ENCODE results near the gene RRAGD. TPM values are rescaled to one million over a fixed set of nuclear protein-coding genes. Genes with fewer than 3 reads are reported as not detected.

The RRAGD gene
- total and polyA plus RNA-seq, 2 experiments from 2014 or later: 7.0 to 20.1 TPM

DNA sequence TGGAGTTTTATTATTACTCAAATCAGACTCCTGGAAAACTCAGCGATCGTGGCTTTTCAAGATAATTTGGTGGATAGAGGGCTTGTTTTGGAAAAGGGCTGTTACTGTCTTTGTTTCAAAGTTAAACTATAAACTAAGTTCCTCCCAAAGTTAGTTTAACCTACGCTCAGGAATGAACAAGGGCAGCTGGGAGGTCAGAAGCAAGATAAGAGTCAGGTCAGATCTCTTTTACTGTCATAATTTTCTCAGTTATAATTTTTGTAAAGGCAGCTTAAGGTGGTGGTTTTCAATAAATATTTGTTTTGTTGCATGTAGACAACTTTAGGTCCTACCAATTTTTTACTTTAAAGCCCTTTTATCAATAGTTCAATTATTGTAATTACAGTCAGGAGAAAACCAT, 87.8 kb downstream of the RRAGD start:
- no peaks in the 10 kb centered on the region for H3F3A ChIP-seq (replicated peaks; ENCODE audit: low read depth)
- H3K9me2 ChIP-seq (ENCODE audit: insufficient read depth): no peaks in the 10 kb centered on the region
- Mint-ChIP-seq H3K4me1 (peaks cover 8% of the 10 kb centered on the region), H3K27ac (no peak overlapping the region), H3K4me3 (no peak overlapping the region), H3K9me3 (peaks cover 29% of the 10 kb centered on the region), H3K27me3 (ENCODE audit: insufficient read depth, low read depth, poor library complexity) (no peaks in the 10 kb centered on the region), H3K36me3 (ENCODE audit: low read depth) (peaks cover 24% of the 10 kb centered on the region)
- no peak for DNase-seq (ENCODE audit: low spot score)
- H2AFZ ChIP-seq: no peak overlapping the region
- H3K27ac ChIP-seq (ENCODE audit: low read depth): no peak overlapping the region
- H4K20me1 ChIP-seq (replicated peaks; ENCODE audit: insufficient read depth): no peaks in the 10 kb centered on the region
- H3K79me2 ChIP-seq (replicated peaks; ENCODE audit: insufficient read depth): no peaks in the 10 kb centered on the region
- no peak overlapping the region for H3K4me2 ChIP-seq
- no peak for TF ChIP-seq EZH2 (IDR thresholded peaks at IDR 0.05; ENCODE audit: low read depth, unreplicated experiment)
- TF ChIP-seq ZNF331 (CRISPR knock-in tag; IDR thresholded peaks at IDR 0.05; ENCODE audit: low read depth): no peak
- no peak for TF ChIP-seq POLR2AphosphoS5 (IDR thresholded peaks at IDR 0.05; ENCODE audit: low read depth)
- no peak for TF ChIP-seq ZNF114 (CRISPR knock-in tag; IDR thresholded peaks at IDR 0.05)
- TF ChIP-seq, protein P1, sequence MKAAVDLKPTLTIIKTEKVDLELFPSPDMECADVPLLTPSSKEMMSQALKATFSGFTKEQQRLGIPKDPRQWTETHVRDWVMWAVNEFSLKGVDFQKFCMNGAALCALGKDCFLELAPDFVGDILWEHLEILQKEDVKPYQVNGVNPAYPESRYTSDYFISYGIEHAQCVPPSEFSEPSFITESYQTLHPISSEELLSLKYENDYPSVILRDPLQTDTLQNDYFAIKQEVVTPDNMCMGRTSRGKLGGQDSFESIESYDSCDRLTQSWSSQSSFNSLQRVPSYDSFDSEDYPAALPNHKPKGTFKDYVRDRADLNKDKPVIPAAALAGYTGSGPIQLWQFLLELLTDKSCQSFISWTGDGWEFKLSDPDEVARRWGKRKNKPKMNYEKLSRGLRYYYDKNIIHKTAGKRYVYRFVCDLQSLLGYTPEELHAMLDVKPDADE (IDR thresholded peaks at IDR 0.05): no peak
- no peak for TF ChIP-seq NANOG (IDR thresholded peaks at IDR 0.05; ENCODE audit: borderline replicate concordance)
- no peak for TF ChIP-seq EZH2phosphoT487 (IDR thresholded peaks at IDR 0.05; ENCODE audit: unreplicated experiment)
- no peak for TF ChIP-seq JUNB (IDR thresholded peaks at IDR 0.05; ENCODE audit: unreplicated experiment)
- no peak for TF ChIP-seq CREB1 (CRISPR knock-in tag; IDR thresholded peaks at IDR 0.05; ENCODE audit: low read depth)
- no peak overlapping the region for H3K4me3 ChIP-seq
- H3K36me3 ChIP-seq (ENCODE audit: insufficient read depth): peaks cover 3% of the 10 kb centered on the region; the same call in 1 of the 2 replicates
- no peak for ATAC-seq
- no peaks in the 10 kb centered on the region for H3K4me1 ChIP-seq (ENCODE audit: insufficient read depth)
- no peaks in the 10 kb centered on the region for H3K27me3 ChIP-seq (ENCODE audit: insufficient read depth)

DNA sequence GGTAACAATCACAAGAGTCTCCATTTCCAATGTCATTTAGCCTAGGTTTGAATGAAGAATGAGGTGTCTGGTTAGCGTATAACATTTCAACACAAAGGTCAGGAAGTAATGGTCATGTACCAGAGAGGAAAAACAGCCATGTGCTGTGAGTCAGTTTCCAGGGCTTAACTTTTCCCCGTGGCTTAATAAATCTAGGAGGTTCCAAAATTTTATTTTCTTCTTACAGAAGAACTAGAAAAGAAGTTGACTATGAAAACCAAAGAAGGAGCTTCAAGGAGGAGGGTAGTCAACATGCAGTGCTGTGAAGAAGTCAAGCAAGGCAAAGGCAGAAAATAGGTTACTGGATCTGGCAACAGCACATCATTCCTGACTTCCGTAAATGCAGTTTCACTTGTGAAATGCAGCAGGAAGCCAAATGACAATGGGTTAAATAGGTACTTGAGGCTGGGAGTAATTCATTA, 88.5 kb downstream of the RRAGD start:
- Mint-ChIP-seq H3K27ac (no peak overlapping the region), H3K9me3 (peaks cover 32% of the 10 kb centered on the region), H3K27me3 (ENCODE audit: insufficient read depth, low read depth, poor library complexity) (no peaks in the 10 kb centered on the region), H3K4me1 (peaks cover 8% of the 10 kb centered on the region), H3K36me3 (ENCODE audit: low read depth) (peaks cover 27% of the 10 kb centered on the region), H3K4me3 (no peak overlapping the region)
- no peaks in the 10 kb centered on the region for H4K20me1 ChIP-seq (replicated peaks; ENCODE audit: insufficient read depth)
- H3K4me1 ChIP-seq (ENCODE audit: insufficient read depth): no peaks in the 10 kb centered on the region
- peak; percentile 32 for DNase-seq (ENCODE audit: low spot score)
- no peak overlapping the region for H3K4me3 ChIP-seq
- H2AFZ ChIP-seq: 0 out of 2 replicates have a peak overlapping the region, but pooled peaks have one; percentile 34
- H3F3A ChIP-seq (replicated peaks; ENCODE audit: low read depth): no peaks in the 10 kb centered on the region
- H3K36me3 ChIP-seq (ENCODE audit: insufficient read depth): peaks cover 5% of the 10 kb centered on the region; the same call in 1 of the 2 replicates
- H3K9me2 ChIP-seq (ENCODE audit: insufficient read depth): no peaks in the 10 kb centered on the region
- no peak for ATAC-seq
- no peaks in the 10 kb centered on the region for H3K79me2 ChIP-seq (replicated peaks; ENCODE audit: insufficient read depth)
- H3K27me3 ChIP-seq (ENCODE audit: insufficient read depth): no peaks in the 10 kb centered on the region
- no peak overlapping the region for H3K27ac ChIP-seq (ENCODE audit: low read depth)
- H3K4me2 ChIP-seq: no peak overlapping the region
- TF ChIP-seq POLR2AphosphoS5 (IDR thresholded peaks at IDR 0.05; ENCODE audit: low read depth): no peak
- TF ChIP-seq STAT1 (IDR thresholded peaks at IDR 0.05; ENCODE audit: unreplicated experiment): no peak
